Activated T-cell treated with anti-CD3 and anti-CD28 coated beads, Interleukin-2, amount 50 U/mL, for 72 hours (primary cell): ENCODE results near the gene TTC7B. TPM values are rescaled to one million over a fixed set of nuclear protein-coding genes. Genes with fewer than 3 reads are reported as not detected.

ENCODE experiments used
- ATAC-seq, 2 donors: fragments of 150-1000 bp; cut with Tn5 transposase; replicated peaks in 1 of 2; 2 replicates each; pipeline ENCODE4 v1.10.0; 2021; ENCODE audit warnings: moderate library complexity in 2 of 2, mild to moderate bottlenecking in 1 of 2
- DNase-seq, 2 donors: peaks; one replicate each; pipeline ENCODE4 v3.0.0; 2021 to 2022; ENCODE audit warnings: mixed read lengths in 1 of 2
- H3K27ac Mint-ChIP-seq: one replicate; pipeline ENCODE4 v1.8.0; 2022; ENCODE audit warnings: mild to moderate bottlenecking, moderate library complexity, mixed read lengths
- H3K27me3 Mint-ChIP-seq: one replicate; pipeline ENCODE4 v1.8.0; 2022; ENCODE audit warnings: low read depth, mixed read lengths
- H3K36me3 Mint-ChIP-seq, 2 donors: one replicate each; pipeline ENCODE4 v1.8.0; 2022; ENCODE audit warnings: mixed read lengths in 2 of 2, mild to moderate bottlenecking in 1 of 2; ENCODE audit not compliant: insufficient read depth in 2 of 2
- H3K4me1 Mint-ChIP-seq: one replicate; pipeline ENCODE4 v1.8.0; 2022; ENCODE audit warnings: low read depth, mixed read lengths
- H3K4me3 Mint-ChIP-seq, 2 donors: one replicate each; pipeline ENCODE4 v1.8.0; 2022; ENCODE audit warnings: mild to moderate bottlenecking in 2 of 2, mixed read lengths in 2 of 2, moderate library complexity in 2 of 2
- H3K9me3 Mint-ChIP-seq, 2 donors: one replicate each; pipeline ENCODE4 v1.8.0; 2022; ENCODE audit warnings: mixed read lengths in 2 of 2
- total RNA-seq, 2 donors: library from RNA; stranded (reverse); gene quantifications; one replicate each; pipeline ENCODE4 v1.2.3, GENCODE V29; 2022

The TTC7B gene
- total RNA-seq, 2 donors from 2014 or later = 9.2 to 10.7 TPM

DNA sequence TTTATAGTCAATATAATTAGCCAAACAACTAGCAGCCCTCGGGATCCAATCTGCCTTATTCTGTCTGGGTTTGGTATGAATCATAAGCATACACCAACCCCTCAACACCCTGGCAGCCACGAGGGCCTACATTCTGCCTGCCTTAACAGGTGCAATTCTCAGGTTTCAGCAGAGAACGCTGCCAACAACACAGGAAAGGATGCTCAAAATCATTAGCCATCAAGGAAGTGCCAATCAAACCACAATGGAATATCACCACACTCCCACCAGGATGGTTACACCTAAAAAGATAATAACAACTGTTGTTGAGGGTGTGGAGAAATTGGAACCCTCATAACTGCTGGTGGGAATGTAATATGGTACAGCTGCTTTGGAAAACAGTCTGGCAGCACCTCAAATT is 122.8 kb downstream of the TTC7B start:
- Mint-ChIP-seq H3K27ac (no peak overlapping the region), H3K4me3 (no peak overlapping the region), H3K27me3 (peaks cover 7% of the 10 kb centered on the region), H3K4me1 (peaks cover 11% of the 10 kb centered on the region), H3K36me3 (no peaks in the 10 kb centered on the region), H3K9me3 (no peaks in the 10 kb centered on the region)
- ATAC-seq (no peak), DNase-seq (no peak)

GRCh38 chr14:90692826-90693225 is 123.4 kb downstream of the TTC7B start:
- Mint-ChIP-seq H3K4me1 (peaks cover 7% of the 10 kb centered on the region), H3K36me3 (no peaks in the 10 kb centered on the region), H3K4me3 (no peak overlapping the region), H3K27ac (no peak overlapping the region), H3K27me3 (peaks cover 3% of the 10 kb centered on the region), H3K9me3 (no peaks in the 10 kb centered on the region)
- DNase-seq (no peak), ATAC-seq (no peak)

GRCh38 chr14:90692061-90692460 is 124.2 kb downstream of the TTC7B start:
- ATAC-seq (no peak), DNase-seq (no peak)
- H3K36me3 Mint-ChIP-seq = no peaks in the 10 kb centered on the region
- no peaks in the 10 kb centered on the region for H3K4me1 Mint-ChIP-seq
- H3K4me3 Mint-ChIP-seq = no peak overlapping the region
- H3K27me3 Mint-ChIP-seq = no peaks in the 10 kb centered on the region
- H3K9me3 Mint-ChIP-seq = no peaks in the 10 kb centered on the region
- H3K27ac Mint-ChIP-seq = no peak overlapping the region

DNA sequence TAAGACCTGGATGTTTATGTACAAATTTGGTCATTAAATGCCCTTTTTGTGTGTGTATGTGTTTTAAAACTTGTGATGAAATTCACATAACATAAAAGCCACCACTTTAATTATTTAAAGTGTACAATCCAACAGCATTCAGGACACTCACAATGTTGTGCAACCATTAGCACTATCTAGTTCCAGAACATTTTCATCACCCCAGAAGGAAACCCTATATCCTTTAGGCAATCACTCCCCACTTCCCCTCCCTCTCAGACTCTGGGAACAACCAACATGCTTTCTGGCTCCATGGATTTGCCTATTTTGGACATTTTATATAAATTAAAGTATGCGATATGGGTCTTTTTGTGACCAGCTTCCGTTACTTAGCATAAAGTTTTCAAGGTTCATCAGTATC is 124.6 kb downstream of the TTC7B start:
- Mint-ChIP-seq H3K27me3 (no peaks in the 10 kb centered on the region), H3K9me3 (no peaks in the 10 kb centered on the region), H3K4me1 (no peaks in the 10 kb centered on the region), H3K36me3 (no peaks in the 10 kb centered on the region), H3K27ac (no peak overlapping the region), H3K4me3 (no peak overlapping the region)
- ATAC-seq (no peak), DNase-seq (no peak)

DNA sequence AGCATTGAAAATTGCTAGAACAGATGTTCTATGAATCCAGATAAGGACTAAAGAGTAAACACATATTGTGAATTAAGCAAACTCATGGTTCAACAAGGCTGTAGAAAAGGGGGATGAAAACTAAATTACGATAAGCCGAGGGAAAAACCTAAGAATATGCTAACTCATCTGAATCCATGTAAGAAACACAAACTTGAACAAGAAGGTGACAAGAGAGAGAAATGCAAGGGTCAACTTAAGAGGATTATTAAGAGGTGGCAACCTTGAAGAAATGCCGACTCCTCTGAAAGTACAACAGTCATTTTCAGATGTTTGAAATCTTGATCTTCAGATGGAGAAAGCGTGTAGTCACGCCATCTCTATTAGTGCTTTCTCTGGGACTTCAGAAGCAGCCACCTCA is 128.6 kb downstream of the TTC7B start:
- Mint-ChIP-seq H3K9me3 (no peaks in the 10 kb centered on the region), H3K36me3 (no peaks in the 10 kb centered on the region), H3K27ac (no peak overlapping the region), H3K4me1 (no peaks in the 10 kb centered on the region), H3K4me3 (no peak overlapping the region), H3K27me3 (peaks cover 9% of the 10 kb centered on the region)
- no peak for DNase-seq
- no peak for ATAC-seq

- no peak for ATAC-seq
- Mint-ChIP-seq H3K36me3 (no peaks in the 10 kb centered on the region), H3K4me1 (peaks cover 16% of the 10 kb centered on the region), H3K9me3 (no peaks in the 10 kb centered on the region), H3K27ac (no peak overlapping the region), H3K4me3 (no peak overlapping the region), H3K27me3 (peaks cover 9% of the 10 kb centered on the region)
- DNase-seq = no peak
These were observed 133.6 kb downstream of the TTC7B start for GRCh38 chr14:90682615-90683014.

DNA sequence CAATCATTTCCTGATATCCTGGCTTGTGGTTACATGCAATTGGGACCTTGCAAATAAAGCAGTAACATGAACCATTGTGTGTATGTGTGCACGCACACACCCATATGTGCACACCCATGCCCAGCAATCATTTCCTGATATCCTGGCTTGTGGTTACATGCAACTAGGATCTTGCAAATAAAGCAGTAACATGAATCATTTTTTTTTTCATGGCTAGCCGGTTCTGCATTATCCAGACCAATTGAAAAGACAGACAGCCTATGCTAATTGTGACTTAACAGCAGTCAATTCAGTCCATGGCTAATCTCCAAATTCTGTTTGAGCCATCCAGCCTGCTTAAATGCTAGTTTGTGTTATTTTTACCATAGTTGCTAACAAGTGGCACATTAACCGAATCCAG is 134.3 kb downstream of the TTC7B start:
- Mint-ChIP-seq H3K4me3 (no peak overlapping the region), H3K27me3 (peaks cover 9% of the 10 kb centered on the region), H3K36me3 (no peaks in the 10 kb centered on the region), H3K9me3 (no peaks in the 10 kb centered on the region), H3K27ac (no peak overlapping the region), H3K4me1 (peaks cover 23% of the 10 kb centered on the region)
- DNase-seq (no peak), ATAC-seq (no peak)

- peak overlapping the region; percentile 63 for H3K27ac Mint-ChIP-seq
- H3K9me3 Mint-ChIP-seq = no peaks in the 10 kb centered on the region
- peaks cover 1% of the 10 kb centered on the region for H3K27me3 Mint-ChIP-seq
- DNase-seq (no peak), ATAC-seq (no peak)
- H3K4me1 Mint-ChIP-seq = peaks cover 37% of the 10 kb centered on the region
- H3K4me3 Mint-ChIP-seq = no peak overlapping the region
- no peaks in the 10 kb centered on the region for H3K36me3 Mint-ChIP-seq
These were observed 137.3 kb downstream of the TTC7B start for GRCh38 chr14:90678846-90679362.

DNA sequence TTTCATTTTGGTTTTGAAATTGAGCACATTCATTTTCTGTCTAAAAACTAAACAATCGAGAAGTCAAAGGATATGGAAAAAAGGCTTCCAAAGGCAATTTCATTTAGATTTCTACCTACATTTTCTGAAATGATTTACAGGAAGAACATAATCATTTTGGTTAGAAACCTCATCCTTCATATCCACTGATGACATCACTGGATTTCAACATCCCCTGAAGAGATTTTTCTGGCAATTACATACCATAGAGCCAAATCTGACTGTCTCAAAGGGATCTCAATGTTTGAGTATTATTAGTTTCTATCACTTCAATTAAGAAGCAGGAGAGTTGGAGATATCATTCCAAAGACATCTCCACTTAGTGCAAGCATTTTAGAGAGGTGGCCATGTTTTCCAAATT is 137.8 kb downstream of the TTC7B start:
- Mint-ChIP-seq H3K27ac (peak overlapping the region; percentile 100), H3K9me3 (no peaks in the 10 kb centered on the region), H3K4me3 (peak overlapping the region in 1 of 2 donors; percentile 93), H3K27me3 (no peaks in the 10 kb centered on the region), H3K36me3 (no peaks in the 10 kb centered on the region), H3K4me1 (peaks cover 37% of the 10 kb centered on the region)
- DNase-seq (no peak), ATAC-seq (no peak)

- Mint-ChIP-seq H3K27me3 (no peaks in the 10 kb centered on the region), H3K27ac (peak overlapping the region; percentile 100), H3K4me1 (peaks cover 37% of the 10 kb centered on the region), H3K36me3 (no peaks in the 10 kb centered on the region), H3K9me3 (no peaks in the 10 kb centered on the region), H3K4me3 (peak overlapping the region; percentile 79 to 93)
- peak; percentile 10 to 13 for DNase-seq
- ATAC-seq = peak; percentile 86 to 90
These were observed 138.7 kb downstream of the TTC7B start for GRCh38 chr14:90677484-90678050.

DNA sequence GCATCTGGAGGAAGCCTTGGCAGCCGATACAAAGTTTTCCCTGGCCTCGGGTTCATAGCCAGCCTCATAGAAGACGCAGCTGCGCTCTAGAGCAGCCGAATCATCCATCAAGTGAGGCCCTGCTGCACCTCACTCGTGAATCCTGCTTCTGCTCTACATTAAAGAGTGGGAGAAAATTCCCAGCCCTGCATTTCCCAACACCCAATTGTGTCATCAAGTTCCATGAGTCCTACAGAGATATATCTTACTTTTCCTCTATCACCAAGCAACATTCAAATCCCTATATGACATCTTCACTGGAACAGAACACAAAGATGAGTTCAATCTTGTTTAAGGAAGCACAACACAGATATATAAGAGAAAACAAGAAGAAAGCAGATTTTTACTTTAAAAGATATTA is 139.3 kb downstream of the TTC7B start:
- Mint-ChIP-seq H3K4me3 (peak overlapping the region; percentile 79 to 93), H3K9me3 (no peaks in the 10 kb centered on the region), H3K4me1 (peaks cover 37% of the 10 kb centered on the region), H3K36me3 (no peaks in the 10 kb centered on the region), H3K27me3 (no peaks in the 10 kb centered on the region), H3K27ac (peak overlapping the region; percentile 100)
- DNase-seq = no peak
- ATAC-seq = no peak

DNA sequence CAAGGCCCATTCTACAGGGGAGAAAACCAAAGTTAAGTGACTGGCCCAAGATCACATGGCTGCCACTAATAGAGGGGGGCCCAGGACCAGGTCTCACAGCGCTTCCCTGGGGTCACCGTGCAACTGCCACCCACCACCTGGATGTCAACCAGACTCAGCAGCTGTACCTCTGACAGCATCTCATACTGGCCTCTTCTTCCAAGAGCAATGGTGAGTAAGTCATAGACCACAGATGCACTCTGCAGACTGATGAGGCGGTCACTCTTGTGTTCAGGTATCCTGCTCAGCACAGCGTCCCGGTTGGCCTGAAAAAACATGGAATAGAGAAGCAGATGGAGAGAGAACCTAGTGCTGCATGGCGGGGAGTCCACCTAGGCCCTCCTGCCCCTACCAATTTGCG is 139.9 kb downstream of the TTC7B start:
- peaks cover 37% of the 10 kb centered on the region for H3K4me1 Mint-ChIP-seq
- ATAC-seq (peak; percentile 46 to 48), DNase-seq (no peak)
- H3K9me3 Mint-ChIP-seq = no peaks in the 10 kb centered on the region
- peak overlapping the region in 1 of 2 donors; percentile 7 for H3K4me3 Mint-ChIP-seq
- no peaks in the 10 kb centered on the region for H3K36me3 Mint-ChIP-seq
- H3K27ac Mint-ChIP-seq = peak overlapping the region; percentile 14
- H3K27me3 Mint-ChIP-seq = no peaks in the 10 kb centered on the region

- Mint-ChIP-seq H3K4me3 (no peak overlapping the region), H3K27ac (no peak overlapping the region), H3K36me3 (no peaks in the 10 kb centered on the region), H3K4me1 (peaks cover 37% of the 10 kb centered on the region), H3K9me3 (no peaks in the 10 kb centered on the region), H3K27me3 (no peaks in the 10 kb centered on the region)
- DNase-seq = no peak
- ATAC-seq = no peak
These were observed 140.8 kb downstream of the TTC7B start for GRCh38 chr14:90675399-90675798.

- ATAC-seq = no peak
- Mint-ChIP-seq H3K4me1 (peaks cover 37% of the 10 kb centered on the region), H3K27me3 (no peaks in the 10 kb centered on the region), H3K36me3 (peaks cover 2% of the 10 kb centered on the region in 2 donors), H3K27ac (no peak overlapping the region), H3K9me3 (peaks cover 0 to 2% of the 10 kb centered on the region in 2 donors), H3K4me3 (no peak overlapping the region)
- no peak for DNase-seq
These were observed 141.5 kb downstream of the TTC7B start for GRCh38 chr14:90674716-90675115.
